ENCODE data around the gene FCHO2. TPM values are rescaled to one million over a fixed set of nuclear protein-coding genes. Genes with fewer than 3 reads are reported as not detected.

Gene FCHO2
- total and polyA plus RNA-seq, 2 of the 8 experiments (the other 6 are each of a cell fraction or from before 2014, with no cell fraction given) = 4.3 to 15.7 TPM

- H3K36me3 ChIP-seq (ENCODE audit: control insufficient read depth in 2 of 4, insufficient read depth in 4 of 4, low read length in 3 of 4) = no peaks in the 10 kb centered on the region
- H3K23me2 ChIP-seq (ENCODE audit: low read depth, low read length) = peaks cover 12% of the 10 kb centered on the region
- no peak overlapping the region for H3K27ac ChIP-seq (ENCODE audit: low read depth, low read length)
- no peak overlapping the region for H2BK12ac ChIP-seq (ENCODE audit: low read depth, low read length)
- H3K9me3 ChIP-seq (ENCODE audit: insufficient read depth in 2 of 2, low read depth in 1 of 2, low read length in 1 of 2) = no peaks in the 10 kb centered on the region
- H3K4me1 ChIP-seq (replicated peaks in 1 of 4; ENCODE audit: control insufficient read depth in 3 of 4, insufficient read depth in 4 of 4, low read length in 3 of 4) = peaks cover 0 to 3% (median 1%) of the 10 kb centered on the region in 4 experiments; a peak in 3 of 7 replicates
- no peak overlapping the region for H3K56ac ChIP-seq (replicated peaks; ENCODE audit: insufficient read length, low read depth, low read length)
- FAIRE-seq (no peak), DNase-seq (ENCODE audit: low read depth in 1 of 2, low spot score in 2 of 2) (no peak)
- H4K5ac ChIP-seq (ENCODE audit: insufficient read length, low read depth, low read length) = no peak overlapping the region
- H3K23ac ChIP-seq (ENCODE audit: insufficient read length) = no peak overlapping the region
- no peaks in the 10 kb centered on the region for H3K79me2 ChIP-seq (ENCODE audit: control insufficient read depth in 1 of 2, insufficient read depth in 2 of 2, low read length in 2 of 2)
- H3K79me1 ChIP-seq (ENCODE audit: low read depth, low read length) = no peaks in the 10 kb centered on the region
- no peak overlapping the region for H2BK5ac ChIP-seq (ENCODE audit: low read depth, low read length)
- H2AFZ ChIP-seq (ENCODE audit: low read length) = no peak overlapping the region
- no peak overlapping the region for H2AK5ac ChIP-seq (ENCODE audit: low read depth, low read length)
- ChIA-PET POLR2A (ENCODE audit: partially characterized antibody) (interaction anchor here (0.6 kb wide), 1 partner anchor 198 kb away, joined by 3 read pairs; no protein-coding TSS in a partner anchor), CTCF (ENCODE audit: partially characterized antibody) (interaction anchor here (1.3 to 2.2 kb wide), 3 partner anchors 21 to 53 kb away, joined by 3 to 9 read pairs (median 4); no protein-coding TSS in a partner anchor)
- H2BK120ac ChIP-seq (replicated peaks; ENCODE audit: low read depth, low read length) = no peak overlapping the region
- H3K9ac ChIP-seq (replicated peaks in 1 of 4; ENCODE audit: extremely low read depth in 1 of 4, low read depth in 3 of 4, low read length in 3 of 4) = no peak overlapping the region
- no peak overlapping the region for H4K91ac ChIP-seq (replicated peaks; ENCODE audit: insufficient read length, low read length)
- H3K4ac ChIP-seq (replicated peaks; ENCODE audit: insufficient read length, low read depth, low read length) = no peak overlapping the region
- no peak overlapping the region for H3K4me2 ChIP-seq (ENCODE audit: insufficient read depth in 1 of 2, low read depth in 2 of 2, low read length in 2 of 2)
- peaks cover 0 to 39% (median 29%) of the 10 kb centered on the region in 4 experiments; a peak in 6 of 7 replicates for H3K27me3 ChIP-seq (replicated peaks in 1 of 4; ENCODE audit: control insufficient read depth in 3 of 4, extremely low read depth in 1 of 4, insufficient read depth in 3 of 4, low read length in 3 of 4)
- H2BK20ac ChIP-seq (ENCODE audit: low read length) = no peak overlapping the region
- no peak overlapping the region for H3K14ac ChIP-seq (ENCODE audit: insufficient read length)
- H2BK15ac ChIP-seq (ENCODE audit: low read length) = no peak overlapping the region
- H3K18ac ChIP-seq (ENCODE audit: extremely low read depth, low read length) = no peak overlapping the region
- no peak overlapping the region for H4K8ac ChIP-seq (ENCODE audit: extremely low read depth, insufficient read depth, low read length)
- no peak overlapping the region for H3K4me3 ChIP-seq (ENCODE audit: extremely low read depth in 1 of 4, insufficient read depth in 2 of 4, low read depth in 3 of 4, low read length in 4 of 4)
- 91% methylated on average over 3 of the region's 3 CpGs; no CpG with 5 or more reads in 1 of the 2 experiments for WGBS, 2 experiments (ENCODE audit: extremely low coverage in 1 of 2, insufficient coverage in 1 of 2, insufficient read length in 1 of 2, insufficient replicate concordance in 2 of 2, low coverage in 1 of 2, low lambda C conversion rate in 2 of 2, missing lambda C conversion rate in 1 of 2)
- no peaks in the 10 kb centered on the region for H4K20me1 ChIP-seq (replicated peaks in 1 of 2; ENCODE audit: control insufficient read depth in 1 of 2, insufficient read depth in 2 of 2, low read length in 2 of 2)
- TF ChIP-seq FOSL1 (IDR thresholded peaks at IDR 0.05; ENCODE audit: insufficient read depth, low read depth, low read length) (no peak), POLR2A (IDR thresholded peaks at IDR 0.05; ENCODE audit: control extremely low read depth in 1 of 2, low read depth in 2 of 2, low read length in 2 of 2) (no peak), EGR1 (IDR thresholded peaks at IDR 0.05; ENCODE audit: borderline replicate concordance, low read depth, low read length) (no peak), SP4 (IDR thresholded peaks at IDR 0.05; ENCODE audit: low read length) (no peak), CREB1 (IDR thresholded peaks at IDR 0.05) (no peak), TEAD4 (IDR thresholded peaks at IDR 0.05; ENCODE audit: low read depth, low read length) (no peak)
Observed at GRCh38 chr5:73117088-73117740, 161.4 kb downstream of the FCHO2 start.
